ENCODE measurements around the gene GRAP.

The GRAP gene

GRCh38 chr17:18994631-18995030, 52.1 kb downstream of the GRAP start:
- H3K27ac ChIP-seq, result no peak overlapping the region
- DNase-seq (ENCODE audit: low read depth, low spot score), result no peak
- no peak overlapping the region for H3K4me3 ChIP-seq
- TF ChIP-seq EZH2 (IDR thresholded peaks at IDR 0.05) (no peak), POLR2AphosphoS5 (IDR thresholded peaks at IDR 0.05; ENCODE audit: borderline replicate concordance, low read depth, low read length) (no peak), FOXP2 (optimal IDR thresholded peaks at IDR 0.05; ENCODE audit: control extremely low read depth, extremely low read length, insufficient read depth) (no peak)
- H3K36me3 ChIP-seq (ENCODE audit: insufficient read depth, low read length), result no peaks in the 10 kb centered on the region
- no peak overlapping the region for H3K9ac ChIP-seq (ENCODE audit: insufficient read length)
- H3K9me3 ChIP-seq (ENCODE audit: low read depth, low read length), result no peaks in the 10 kb centered on the region

GRCh38 chr17:18993905-18994526, 52.7 kb downstream of the GRAP start:
- TF ChIP-seq POLR2AphosphoS5 (IDR thresholded peaks at IDR 0.05; ENCODE audit: borderline replicate concordance, low read depth, low read length) (no peak), EZH2 (IDR thresholded peaks at IDR 0.05) (no peak), FOXP2 (optimal IDR thresholded peaks at IDR 0.05; ENCODE audit: control extremely low read depth, extremely low read length, insufficient read depth) (no peak)
- DNase-seq (ENCODE audit: low read depth, low spot score), result no peak
- no peak overlapping the region for H3K4me3 ChIP-seq
- H3K36me3 ChIP-seq (ENCODE audit: insufficient read depth, low read length), result no peaks in the 10 kb centered on the region
- H3K9ac ChIP-seq (ENCODE audit: insufficient read length), result no peak overlapping the region
- H3K9me3 ChIP-seq (ENCODE audit: low read depth, low read length), result no peaks in the 10 kb centered on the region
- no peak overlapping the region for H3K27ac ChIP-seq

GRCh38 chr17:18992454-18993130, 54.2 kb downstream of the GRAP start:
- TF ChIP-seq EZH2 (IDR thresholded peaks at IDR 0.05) (no peak), POLR2AphosphoS5 (IDR thresholded peaks at IDR 0.05; ENCODE audit: borderline replicate concordance, low read depth, low read length) (no peak), FOXP2 (optimal IDR thresholded peaks at IDR 0.05; ENCODE audit: control extremely low read depth, extremely low read length, insufficient read depth) (no peak)
- H3K9ac ChIP-seq (ENCODE audit: insufficient read length), result no peak overlapping the region
- H3K27ac ChIP-seq, result no peak overlapping the region
- H3K36me3 ChIP-seq (ENCODE audit: insufficient read depth, low read length), result no peaks in the 10 kb centered on the region
- H3K9me3 ChIP-seq (ENCODE audit: low read depth, low read length), result no peaks in the 10 kb centered on the region
- DNase-seq (ENCODE audit: low read depth, low spot score), result no peak
- H3K4me3 ChIP-seq, result no peak overlapping the region

- TF ChIP-seq EZH2 (IDR thresholded peaks at IDR 0.05) (no peak), POLR2AphosphoS5 (IDR thresholded peaks at IDR 0.05; ENCODE audit: borderline replicate concordance, low read depth, low read length) (no peak), FOXP2 (optimal IDR thresholded peaks at IDR 0.05; ENCODE audit: control extremely low read depth, extremely low read length, insufficient read depth) (no peak)
- Histone ChIP-seq H3K36me3 (ENCODE audit: insufficient read depth, low read length) (no peaks in the 10 kb centered on the region), H3K27ac (no peak overlapping the region), H3K9ac (ENCODE audit: insufficient read length) (no peak overlapping the region), H3K4me3 (no peak overlapping the region), H3K9me3 (ENCODE audit: low read depth, low read length) (no peaks in the 10 kb centered on the region)
- DNase-seq (ENCODE audit: low read depth, low spot score), result no peak
Observed at GRCh38 chr17:18991531-18992315, 55.0 kb downstream of the GRAP start.

- Histone ChIP-seq H3K9me3 (ENCODE audit: low read depth, low read length) (no peaks in the 10 kb centered on the region), H3K4me3 (no peak overlapping the region), H3K36me3 (ENCODE audit: insufficient read depth, low read length) (no peaks in the 10 kb centered on the region), H3K9ac (ENCODE audit: insufficient read length) (no peak overlapping the region), H3K27ac (no peak overlapping the region)
- TF ChIP-seq POLR2AphosphoS5 (IDR thresholded peaks at IDR 0.05; ENCODE audit: borderline replicate concordance, low read depth, low read length) (no peak), FOXP2 (optimal IDR thresholded peaks at IDR 0.05; ENCODE audit: control extremely low read depth, extremely low read length, insufficient read depth) (no peak), EZH2 (IDR thresholded peaks at IDR 0.05) (no peak)
- DNase-seq (ENCODE audit: low read depth, low spot score), result no peak
Observed at GRCh38 chr17:18990331-18990730, 56.4 kb downstream of the GRAP start.

GRCh38 chr17:18988546-18989173, 58.1 kb downstream of the GRAP start:
- H3K36me3 ChIP-seq (ENCODE audit: insufficient read depth, low read length), result no peaks in the 10 kb centered on the region
- no peak for DNase-seq (ENCODE audit: low read depth, low spot score)
- H3K9me3 ChIP-seq (ENCODE audit: low read depth, low read length), result no peaks in the 10 kb centered on the region
- H3K4me3 ChIP-seq, result no peak overlapping the region
- no peak for TF ChIP-seq EZH2 (IDR thresholded peaks at IDR 0.05)
- no peak for TF ChIP-seq FOXP2 (optimal IDR thresholded peaks at IDR 0.05; ENCODE audit: control extremely low read depth, extremely low read length, insufficient read depth)
- TF ChIP-seq POLR2AphosphoS5 (IDR thresholded peaks at IDR 0.05; ENCODE audit: borderline replicate concordance, low read depth, low read length), result no peak
- no peak overlapping the region for H3K9ac ChIP-seq (ENCODE audit: insufficient read length)
- H3K27ac ChIP-seq, result no peak overlapping the region

- no peaks in the 10 kb centered on the region for H3K9me3 ChIP-seq (ENCODE audit: low read depth, low read length)
- no peak overlapping the region for H3K9ac ChIP-seq (ENCODE audit: insufficient read length)
- TF ChIP-seq EZH2 (IDR thresholded peaks at IDR 0.05) (no peak), POLR2AphosphoS5 (IDR thresholded peaks at IDR 0.05; ENCODE audit: borderline replicate concordance, low read depth, low read length) (no peak), FOXP2 (optimal IDR thresholded peaks at IDR 0.05; ENCODE audit: control extremely low read depth, extremely low read length, insufficient read depth) (no peak)
- H3K27ac ChIP-seq, result no peak overlapping the region
- no peak for DNase-seq (ENCODE audit: low read depth, low spot score)
- no peaks in the 10 kb centered on the region for H3K36me3 ChIP-seq (ENCODE audit: insufficient read depth, low read length)
- H3K4me3 ChIP-seq, result no peak overlapping the region
Observed at GRCh38 chr17:18987862-18988545, 58.8 kb downstream of the GRAP start.

Data from SK-N-MC (cell line).